GM19238 (cell line): ENCODE data around the gene PLOD2.

Source experiments
- DNase-seq: peaks from one replicate; pipeline ENCODE4 v3.0.0; 2011; ENCODE audit warnings: low spot score; ENCODE audit not compliant: insufficient read length

Gene PLOD2

DNA sequence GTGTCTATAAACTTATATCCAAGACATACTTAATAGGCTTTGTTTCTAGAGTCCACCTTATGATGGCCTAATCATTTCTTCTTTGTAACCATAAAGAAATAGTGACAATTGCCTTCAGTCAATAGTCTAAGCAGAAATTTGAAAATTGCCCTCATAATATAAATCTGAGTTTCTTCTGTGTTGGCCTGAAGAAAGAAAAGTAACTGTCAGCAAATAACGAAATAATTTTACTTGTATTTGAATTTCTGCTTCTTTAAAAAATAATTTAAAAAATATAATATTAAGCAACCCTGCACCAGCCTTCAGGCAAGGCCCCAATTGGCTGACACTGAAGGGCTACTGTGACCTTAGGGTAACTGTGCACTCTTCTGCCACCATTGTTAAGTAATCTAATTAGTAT lies 113.5 kb downstream of the PLOD2 start:
- no peak for DNase-seq

DNA sequence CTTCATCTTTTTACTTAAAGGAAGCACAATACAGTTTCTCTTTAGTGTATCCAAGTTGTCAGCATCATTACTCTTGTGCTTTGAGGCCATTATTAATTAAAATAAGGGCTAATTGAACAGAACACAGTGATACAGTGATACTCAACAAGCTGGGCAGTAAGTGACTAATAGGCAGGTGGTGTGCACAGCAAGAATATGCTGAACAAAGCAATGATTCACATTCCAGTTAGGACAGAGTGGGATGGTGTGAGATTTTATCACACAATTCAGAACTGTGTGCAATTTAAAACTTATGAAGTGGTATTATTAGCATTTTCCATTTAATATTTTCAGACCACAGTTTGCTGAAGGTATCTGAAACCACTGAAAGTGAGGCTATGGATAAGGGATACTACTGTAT lies 116.9 kb downstream of the PLOD2 start:
- no peak for DNase-seq

DNA sequence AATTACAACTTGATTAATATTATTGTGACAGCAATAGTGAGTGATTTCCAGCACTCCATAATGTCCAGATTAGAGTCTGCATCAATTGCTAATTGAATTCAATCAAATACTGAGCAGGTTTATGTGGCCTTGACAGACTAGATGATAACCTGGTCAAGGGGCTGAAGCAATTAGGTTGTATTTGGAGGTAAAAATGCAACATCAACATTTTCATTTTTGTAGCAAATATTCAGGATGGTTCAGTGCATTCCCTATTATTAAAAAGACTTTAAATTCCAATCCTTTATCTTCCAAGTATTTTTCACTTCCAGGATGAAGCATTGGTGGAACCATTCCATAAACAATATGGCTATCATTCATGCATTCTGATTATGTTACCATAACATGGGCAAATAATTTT lies 120.4 kb downstream of the PLOD2 start:
- no peak for DNase-seq

- no peak for DNase-seq
Observed at GRCh38 chr3:146037697-146038096, 123.3 kb downstream of the PLOD2 start.

DNA sequence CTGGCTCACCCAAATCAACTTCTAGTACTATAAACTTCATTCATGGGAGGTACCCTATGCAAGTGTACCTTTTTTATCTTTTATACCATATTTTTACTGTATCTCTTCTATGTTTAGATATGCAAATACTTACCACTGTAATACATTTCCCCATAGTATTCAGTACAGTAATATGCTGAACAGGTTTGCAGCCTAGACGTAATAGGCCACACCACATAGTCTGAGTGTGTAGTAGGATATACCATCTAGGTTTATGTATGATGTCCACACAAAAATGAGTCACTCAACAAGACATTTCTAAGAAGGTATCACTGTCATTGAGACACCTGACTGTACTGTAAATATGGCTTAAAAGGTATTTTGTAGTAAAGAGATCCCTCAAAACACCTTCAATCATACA lies 124.7 kb downstream of the PLOD2 start:
- no peak for DNase-seq

DNA sequence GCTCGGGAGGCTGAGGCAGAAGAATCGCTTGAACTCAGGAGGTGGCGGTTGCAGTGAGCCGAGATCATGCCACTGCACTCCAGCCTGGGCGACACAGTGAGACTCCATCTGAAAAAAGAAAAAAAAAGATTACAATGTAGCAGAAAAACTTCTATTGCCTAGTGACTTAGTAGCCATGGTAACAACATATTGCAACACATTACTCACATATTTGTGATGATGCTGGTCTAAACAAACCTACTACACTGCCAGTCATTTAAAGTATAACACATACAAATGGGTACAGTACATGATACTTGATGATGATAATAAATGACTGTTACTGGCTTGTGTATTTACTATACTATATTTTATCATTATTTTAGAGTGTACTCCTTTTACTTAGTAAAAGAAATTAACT lies 125.6 kb downstream of the PLOD2 start:
- no peak for DNase-seq

DNA sequence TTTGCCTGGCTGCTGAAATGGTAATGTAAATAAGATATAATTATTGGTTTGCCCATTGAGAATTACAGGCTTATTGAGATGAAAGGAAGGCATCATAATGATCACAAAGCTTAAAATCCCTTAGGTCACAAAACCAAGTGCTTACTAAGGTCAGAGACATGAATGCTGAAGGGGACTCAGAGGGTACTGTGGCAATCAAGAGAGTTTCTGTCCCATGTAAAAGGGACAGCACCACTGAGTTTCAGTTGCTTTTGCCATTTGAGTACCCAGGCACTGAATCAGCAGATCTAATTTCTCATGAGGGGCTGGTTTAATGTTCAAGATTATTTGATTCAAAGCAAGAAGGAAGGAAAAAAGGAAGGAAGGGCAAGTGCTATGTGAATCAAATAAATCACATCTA lies 127.0 kb downstream of the PLOD2 start:
- DNase-seq, result no peak

DNA sequence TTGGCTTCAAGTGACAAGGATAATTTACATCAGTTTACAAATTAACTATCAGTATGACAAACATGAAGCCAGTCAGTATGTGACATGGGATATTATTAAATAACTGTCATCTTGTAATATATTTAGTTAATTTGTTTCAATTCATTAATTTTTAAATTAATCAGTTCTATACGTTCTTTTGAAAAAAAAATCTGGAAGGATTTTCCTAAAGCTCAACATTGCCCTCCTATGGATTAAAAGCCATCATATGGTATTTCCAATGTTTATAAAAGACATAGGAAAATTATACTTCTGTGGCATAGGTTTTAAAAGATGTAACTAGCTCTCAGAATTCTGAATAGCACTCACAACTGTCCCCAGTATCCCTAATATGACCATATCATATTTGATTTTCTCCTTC lies 134.4 kb downstream of the PLOD2 start:
- no peak for DNase-seq

GRCh38 chr3:146024260-146024659 lies 136.7 kb downstream of the PLOD2 start:
- no peak for DNase-seq

DNA sequence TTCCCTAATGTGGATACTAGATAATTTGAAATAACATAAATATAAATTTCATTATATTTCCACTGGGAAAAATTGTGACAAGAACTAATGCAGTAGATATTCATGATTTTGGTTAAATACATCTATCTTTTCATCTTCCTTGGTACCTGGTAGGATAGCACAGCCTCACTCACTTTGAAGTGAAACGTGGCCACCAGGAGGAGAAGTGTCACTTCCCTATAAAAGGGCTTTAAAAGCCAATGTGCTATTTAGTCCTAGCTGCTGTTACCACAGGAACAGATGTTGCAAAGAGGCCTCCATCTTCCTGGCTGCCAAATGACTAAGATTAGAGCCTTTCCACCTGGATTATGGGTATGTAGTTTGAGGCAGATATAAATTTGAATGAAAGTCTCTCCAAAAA lies 140.0 kb downstream of the PLOD2 start:
- no peak for DNase-seq

DNA sequence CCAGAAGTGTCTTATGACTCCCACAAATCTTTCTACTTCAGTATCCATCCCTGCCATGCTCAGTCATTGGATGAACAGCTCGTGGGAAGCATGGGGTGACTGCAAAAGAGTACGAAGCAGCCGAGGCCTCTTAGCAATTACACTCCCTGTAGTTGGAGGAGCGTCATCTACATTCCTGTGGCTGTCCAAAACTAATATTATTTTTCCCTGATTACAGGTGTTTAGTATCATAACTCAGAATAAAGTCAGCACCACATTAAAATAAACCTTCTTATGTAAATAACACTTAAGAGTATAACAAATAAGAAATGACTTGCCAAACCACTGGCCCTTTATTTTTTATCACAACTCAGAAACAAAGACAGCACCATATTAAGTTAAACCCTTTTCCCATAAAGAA lies 141.5 kb downstream of the PLOD2 start:
- DNase-seq, result no peak
